Natural killer cell (primary cell): ENCODE measurements around the gene SRPK2. TPM values are rescaled to one million over a fixed set of nuclear protein-coding genes. Genes with fewer than 3 reads are reported as not detected.

Experiments used
- ATAC-seq, 3 donors: fragments of 150-1000 bp in 2 of 3; fragments of 200-7000 bp in 1 of 3; cut with Tn5 transposase; 1 replicate in 1 of 3; 2 replicates in 2 of 3; pipeline ENCODE4 v1.10.0; 2021; ENCODE audit warnings: mild to moderate bottlenecking in 2 of 3, moderate library complexity in 2 of 3
- DNase-seq, 2 donors: peaks; one replicate each; pipeline versions ENCODE4 v3.0.0 to v3.0.0-alpha.2; 2013 to 2021; ENCODE audit warnings: mixed read lengths in 1 of 2
- H3K27ac ChIP-seq: one replicate; pipeline ENCODE4 v1.5.1; 2013; ENCODE audit warnings: mild to moderate bottlenecking, low read length
- H3K27me3 ChIP-seq: one replicate; pipeline ENCODE4 v1.6.1; 2013; ENCODE audit warnings: low read length; ENCODE audit not compliant: control insufficient read depth, insufficient read depth
- H3K36me3 ChIP-seq: one replicate; pipeline ENCODE4 v1.6.1; 2013; ENCODE audit warnings: low read length; ENCODE audit not compliant: control insufficient read depth, insufficient read depth
- H3K4me1 ChIP-seq: one replicate; pipeline ENCODE4 v1.6.1; 2013; ENCODE audit warnings: low read length; ENCODE audit not compliant: control insufficient read depth, insufficient read depth
- H3K4me3 ChIP-seq: one replicate; pipeline ENCODE4 v1.5.1; 2013; ENCODE audit warnings: low read length
- H3K9me3 ChIP-seq: one replicate; pipeline ENCODE4 v1.6.1; 2013; ENCODE audit warnings: low read length; ENCODE audit not compliant: control insufficient read depth, insufficient read depth
- H3K27ac Mint-ChIP-seq, 2 donors: one replicate each; pipeline ENCODE4 v1.8.0; 2022; ENCODE audit warnings: mild to moderate bottlenecking in 2 of 2, mixed read lengths in 2 of 2, moderate library complexity in 1 of 2
- H3K27me3 Mint-ChIP-seq, 2 donors: one replicate each; pipeline ENCODE4 v1.8.0; 2022; ENCODE audit warnings: low read depth in 2 of 2, mixed read lengths in 2 of 2
- H3K36me3 Mint-ChIP-seq: one replicate; pipeline ENCODE4 v1.8.0; 2022; ENCODE audit warnings: mixed read lengths
- H3K4me1 Mint-ChIP-seq, 2 donors: one replicate each; pipeline ENCODE4 v1.8.0; 2022; ENCODE audit warnings: mixed read lengths in 2 of 2
- H3K4me3 Mint-ChIP-seq: one replicate; pipeline ENCODE4 v1.8.0; 2022; ENCODE audit warnings: mild to moderate bottlenecking, moderate library complexity, mixed read lengths
- H3K9me3 Mint-ChIP-seq, 2 donors: one replicate each; pipeline ENCODE4 v1.8.0; 2022; ENCODE audit warnings: mixed read lengths in 2 of 2
- CTCF ChIP-seq: fragments of 200-600 bp; IDR thresholded peaks from one replicate; pipeline ENCODE4 v1.8.0; 2022; ENCODE audit warnings: antibody characterized with exemption
- WGBS: methylation state at CpG from one replicate; pipeline ENCODE4 v1.1.7; 2013; ENCODE audit warnings: missing lambda C conversion rate; ENCODE audit not compliant: insufficient coverage; 5-methylcytosine and 5-hydroxymethylcytosine counted together
- intact Hi-C: fragments of 100-400 bp; cut with micrococcal nuclease; formaldehyde crosslinking; loops from one replicate; pipeline ENCODE4 v1.14.2; 2022
- total RNA-seq, 4 donors: library from RNA; stranded (reverse); fragments of 120-200 nt in 1 of 4; gene quantifications; one replicate each; pipeline versions ENCODE4 v1.2.3 to v1.2.4, GENCODE V29; 2013 to 2022

The SRPK2 gene
- total RNA-seq, 3 donors from 2014 or later (not counting 1 experiment from before 2014, with no cell fraction given): 103 to 121 (median 108) TPM

- H3K27ac Mint-ChIP-seq: peak overlapping the region; percentile 52 to 80
- Histone ChIP-seq H3K4me1 (peaks cover 64% of the 10 kb centered on the region), H3K27me3 (no peaks in the 10 kb centered on the region), H3K9me3 (no peaks in the 10 kb centered on the region), H3K4me3 (no peak overlapping the region), H3K36me3 (no peaks in the 10 kb centered on the region), H3K27ac (no peak overlapping the region)
- DNase-seq (no peak), ATAC-seq (no peak)
- no peaks in the 10 kb centered on the region for H3K9me3 Mint-ChIP-seq
- H3K36me3 Mint-ChIP-seq: no peaks in the 10 kb centered on the region
- H3K4me1 Mint-ChIP-seq: peaks cover 39 to 53% of the 10 kb centered on the region in 2 donors
- no peak for TF ChIP-seq CTCF
- H3K27me3 Mint-ChIP-seq: no peaks in the 10 kb centered on the region
- 97% methylated on average over 2 of the region's 3 CpGs for WGBS
- intact Hi-C loops: loop anchor here (5.0 to 10.0 kb wide), 2 partner anchors 48 to 330 kb away; partner anchors contain the start of gene KMT2E
- H3K4me3 Mint-ChIP-seq: no peak overlapping the region
Measured at GRCh38 chr7:105345003-105345402, 43.7 kb downstream of the SRPK2 start.

- Mint-ChIP-seq H3K27ac (peak overlapping the region; percentile 38 to 44), H3K36me3 (no peaks in the 10 kb centered on the region), H3K9me3 (no peaks in the 10 kb centered on the region), H3K4me3 (no peak overlapping the region), H3K4me1 (peaks cover 29 to 30% of the 10 kb centered on the region in 2 donors), H3K27me3 (no peaks in the 10 kb centered on the region)
- Histone ChIP-seq H3K4me1 (peaks cover 26% of the 10 kb centered on the region), H3K4me3 (no peak overlapping the region), H3K27ac (no peak overlapping the region), H3K9me3 (no peaks in the 10 kb centered on the region), H3K27me3 (no peaks in the 10 kb centered on the region), H3K36me3 (no peaks in the 10 kb centered on the region)
- ATAC-seq (no peak), DNase-seq (no peak)
- intact Hi-C loops: loop anchor here (5.0 to 10.0 kb wide), 2 partner anchors 187 to 325 kb away; partner anchors contain the start of gene KMT2E
- no peak for TF ChIP-seq CTCF
- 99% methylated on average over 10 of the region's 12 CpGs for WGBS
Measured at GRCh38 chr7:105339404-105340323, 49.1 kb downstream of the SRPK2 start.

- Mint-ChIP-seq H3K36me3 (no peaks in the 10 kb centered on the region), H3K4me3 (no peak overlapping the region), H3K27me3 (no peaks in the 10 kb centered on the region), H3K27ac (peak overlapping the region; percentile 31 to 60), H3K9me3 (no peaks in the 10 kb centered on the region), H3K4me1 (peaks cover 16 to 19% of the 10 kb centered on the region in 2 donors)
- Histone ChIP-seq H3K27me3 (no peaks in the 10 kb centered on the region), H3K27ac (no peak overlapping the region), H3K4me3 (no peak overlapping the region), H3K4me1 (peaks cover 19% of the 10 kb centered on the region), H3K36me3 (no peaks in the 10 kb centered on the region), H3K9me3 (no peaks in the 10 kb centered on the region)
- no peak for DNase-seq
- ATAC-seq: no peak
- TF ChIP-seq CTCF: no peak
- intact Hi-C loops: loop anchor here (5.0 kb wide), 1 partner anchor 185 kb away; no protein-coding TSS in a partner anchor
- 98% methylated on average over 3 of the region's 4 CpGs for WGBS
Measured at GRCh38 chr7:105337529-105337928, 51.2 kb downstream of the SRPK2 start.
